NT2/D1 (cell line): ENCODE results near the gene SEZ6.

Experiments used
- DNase-seq: peaks from one replicate; pipeline ENCODE4 v3.0.0-alpha.2; 2011; ENCODE audit warnings: low read depth, low spot score
- H3K27me3 ChIP-seq: 2 replicates; pipeline ENCODE4 v1.6.0; 2011; ENCODE audit warnings: mild to moderate bottlenecking; ENCODE audit not compliant: insufficient read length, insufficient read depth
- H3K36me3 ChIP-seq: 2 replicates; pipeline ENCODE4 v1.6.1; 2011; ENCODE audit warnings: mild to moderate bottlenecking, low read length, mixed read lengths; ENCODE audit not compliant: insufficient read depth, insufficient read length
- H3K4me1 ChIP-seq: 2 replicates; pipeline ENCODE4 v1.5.1; 2011; ENCODE audit not compliant: insufficient read depth, insufficient read length
- H3K4me3 ChIP-seq: 2 replicates; pipeline ENCODE4 v1.5.1; 2011; ENCODE audit warnings: low read depth; ENCODE audit not compliant: insufficient read length
- H3K9ac ChIP-seq: 2 replicates; pipeline ENCODE4 v1.6.0; 2011; ENCODE audit warnings: low read depth; ENCODE audit not compliant: insufficient read length
- H3K9me3 ChIP-seq: 2 replicates; pipeline ENCODE4 v1.5.1; 2011; ENCODE audit warnings: mild to moderate bottlenecking, low read length; ENCODE audit not compliant: insufficient read depth
- SUZ12 ChIP-seq: IDR thresholded peaks from 2 replicates; pipeline ENCODE4 v1.6.1; 2011; ENCODE audit not compliant: insufficient read length, insufficient read depth; ENCODE audit errors: extremely low read depth
- YY1 ChIP-seq: IDR thresholded peaks from 2 replicates; pipeline ENCODE4 v1.6.1; 2011; ENCODE audit not compliant: insufficient read length, insufficient read depth
- ZNF274 ChIP-seq: IDR thresholded peaks from 2 replicates; pipeline ENCODE4 v1.6.1; 2011; ENCODE audit warnings: mild to moderate bottlenecking, low read depth, low read length

The SEZ6 gene

GRCh38 chr17:28963055-28963611 is 42.7 kb downstream of the SEZ6 start:
- TF ChIP-seq ZNF274 (no peak), YY1 (no peak), SUZ12 (no peak)
- no peak overlapping the region for H3K9ac ChIP-seq

GRCh38 chr17:28961391-28961790 is 44.4 kb downstream of the SEZ6 start:
- peaks cover 3% of the 10 kb centered on the region for H3K4me1 ChIP-seq
- H3K36me3 ChIP-seq, result peaks cover 10% of the 10 kb centered on the region
- TF ChIP-seq SUZ12 (no peak), YY1 (no peak), ZNF274 (no peak)
- DNase-seq, result no peak
- no peaks in the 10 kb centered on the region for H3K27me3 ChIP-seq
- H3K9me3 ChIP-seq, result no peaks in the 10 kb centered on the region
- no peak overlapping the region for H3K4me3 ChIP-seq
- H3K9ac ChIP-seq, result no peak overlapping the region

More at GRCh38 chr17:28963055-28963611, 42.7 kb downstream of the SEZ6 start:
- H3K36me3 ChIP-seq, result peaks cover 4% of the 10 kb centered on the region
- H3K27me3 ChIP-seq, result no peaks in the 10 kb centered on the region
- no peak for DNase-seq
- no peak overlapping the region for H3K4me3 ChIP-seq
- peaks cover 6% of the 10 kb centered on the region for H3K4me1 ChIP-seq
- no peaks in the 10 kb centered on the region for H3K9me3 ChIP-seq

GRCh38 chr17:28960256-28961061 is 45.4 kb downstream of the SEZ6 start:
- TF ChIP-seq YY1, result no peak
- TF ChIP-seq ZNF274, result no peak
- no peak for TF ChIP-seq SUZ12
- H3K9me3 ChIP-seq, result no peaks in the 10 kb centered on the region

GRCh38 chr17:28959471-28959871 is 46.4 kb downstream of the SEZ6 start:
- Histone ChIP-seq H3K4me1 (peaks cover 3% of the 10 kb centered on the region), H3K9me3 (no peaks in the 10 kb centered on the region), H3K36me3 (peaks cover 10% of the 10 kb centered on the region), H3K4me3 (no peak overlapping the region), H3K27me3 (no peaks in the 10 kb centered on the region), H3K9ac (no peak overlapping the region)
- TF ChIP-seq ZNF274 (no peak), SUZ12 (no peak), YY1 (no peak)
- no peak for DNase-seq

More at GRCh38 chr17:28960256-28961061, 45.4 kb downstream of the SEZ6 start:
- no peak for DNase-seq
- Histone ChIP-seq H3K27me3 (no peaks in the 10 kb centered on the region), H3K9ac (no peak overlapping the region), H3K4me3 (no peak overlapping the region), H3K4me1 (peaks cover 3% of the 10 kb centered on the region), H3K36me3 (peaks cover 10% of the 10 kb centered on the region)

GRCh38 chr17:28958820-28959455 is 46.9 kb downstream of the SEZ6 start:
- Histone ChIP-seq H3K9ac (no peak overlapping the region), H3K9me3 (no peaks in the 10 kb centered on the region), H3K36me3 (peaks cover 10% of the 10 kb centered on the region), H3K27me3 (no peaks in the 10 kb centered on the region), H3K4me1 (peaks cover 3% of the 10 kb centered on the region), H3K4me3 (no peak overlapping the region)
- no peak for DNase-seq
- TF ChIP-seq ZNF274, result no peak

- no peak for TF ChIP-seq YY1
- no peak for TF ChIP-seq SUZ12
- TF ChIP-seq ZNF274, result no peak
- Histone ChIP-seq H3K4me1 (no peaks in the 10 kb centered on the region), H3K9me3 (no peaks in the 10 kb centered on the region), H3K27me3 (no peaks in the 10 kb centered on the region), H3K9ac (no peak overlapping the region), H3K4me3 (no peak overlapping the region), H3K36me3 (peaks cover 10% of the 10 kb centered on the region)
- DNase-seq, result no peak
Observed at GRCh38 chr17:28957992-28958355, 47.9 kb downstream of the SEZ6 start.

- H3K36me3 ChIP-seq, result peaks cover 10% of the 10 kb centered on the region
- no peaks in the 10 kb centered on the region for H3K4me1 ChIP-seq
- no peak for DNase-seq
- no peak overlapping the region for H3K4me3 ChIP-seq
- H3K27me3 ChIP-seq, result no peaks in the 10 kb centered on the region
- TF ChIP-seq SUZ12, result no peak
- no peak for TF ChIP-seq YY1
- no peak for TF ChIP-seq ZNF274
- no peaks in the 10 kb centered on the region for H3K9me3 ChIP-seq
- no peak overlapping the region for H3K9ac ChIP-seq
Observed at GRCh38 chr17:28957277-28957991, 48.4 kb downstream of the SEZ6 start.
